SK-N-SH (cell line): ENCODE results near the gene SCYGR7. TPM values are rescaled to one million over a fixed set of nuclear protein-coding genes. Genes with fewer than 3 reads are reported as not detected.

Source experiments
- CTCF ChIA-PET: fragments of 300-600, 350-600 bp; formaldehyde crosslinking; extraction: SDS; loops from one replicate; lab custom pipeline; 2021; lab: Yijun Ruan, JAX
- POLR2A ChIA-PET: fragments of 350-600 bp; sonication (Branson Sonifier 250); formaldehyde crosslinking; extraction: SDS; loops from one replicate; lab custom pipeline; 2020; ENCODE audit warnings: antibody characterized with exemption, inconsistent platforms; lab: Yijun Ruan, JAX
- DNase-seq: peaks from one replicate; pipeline ENCODE4 v3.0.0; 2012
- H2AFZ ChIP-seq: fragments of 200-600 bp; sonication (generic); 2 replicates; pipeline ENCODE4 v1.8.1; 2016; ENCODE audit warnings: antibody characterized with exemption, mild to moderate bottlenecking, low read depth
- H3F3A ChIP-seq: fragments of 200-600 bp; sonication (generic); replicated peaks from 2 replicates; pipeline ENCODE3; 2016; ENCODE audit warnings: antibody characterized with exemption, mild to moderate bottlenecking; ENCODE audit not compliant: insufficient read depth
- H3K27ac ChIP-seq, 2 experiments: fragments of 200-500 bp in 1 of 2; fragments of 200-600 bp in 1 of 2; sonication (Bioruptor generic) in 1 of 2; sonication (generic), shearing (Covaris generic) in 1 of 2; 2 replicates each; pipeline versions ENCODE4 v1.5.1 to v1.6.1; 2014 to 2016; ENCODE audit warnings: low read depth in 2 of 2, inconsistent platforms in 1 of 2, low read length in 1 of 2, mild to moderate bottlenecking in 1 of 2, mixed read lengths in 1 of 2
- H3K27me3 ChIP-seq: fragments of 200-600 bp; sonication (generic), shearing (Covaris generic); 2 replicates; pipeline ENCODE4 v1.6.1; 2016; ENCODE audit warnings: mixed run types; ENCODE audit not compliant: insufficient read depth
- H3K36me3 ChIP-seq, 2 experiments: fragments of 200-500 bp in 1 of 2; fragments of 200-600 bp in 1 of 2; sonication (Bioruptor generic) in 1 of 2; sonication (generic) in 1 of 2; replicated peaks in 1 of 2; 2 replicates each; pipeline versions ENCODE3 to v1.5.1; 2014 to 2016; ENCODE audit warnings: low read length in 1 of 2, mild to moderate bottlenecking in 1 of 2; ENCODE audit not compliant: insufficient read depth in 2 of 2, control insufficient read depth in 1 of 2
- H3K4me1 ChIP-seq, 2 experiments: fragments of 200-500 bp in 1 of 2; fragments of 200-600 bp in 1 of 2; sonication (Bioruptor generic) in 1 of 2; sonication (generic), shearing (Covaris generic) in 1 of 2; 2 replicates each; pipeline versions ENCODE4 v1.5.1 to v1.6.1; 2014 to 2016; ENCODE audit warnings: low read depth in 1 of 2, low read length in 1 of 2, mixed run types in 1 of 2; ENCODE audit not compliant: insufficient read depth in 2 of 2, control insufficient read depth in 1 of 2
- H3K4me2 ChIP-seq: fragments of 200-600 bp; sonication (generic), shearing (Covaris generic); 2 replicates; pipeline ENCODE4 v1.6.1; 2017; ENCODE audit warnings: mixed run types
- H3K4me3 ChIP-seq, 2 experiments: fragments of 200-500 bp in 1 of 2; fragments of 200-600 bp in 1 of 2; sonication (Bioruptor generic) in 1 of 2; sonication (generic), shearing (Covaris generic) in 1 of 2; 2 replicates each; pipeline versions ENCODE4 v1.5.1 to v1.8.1; 2014 to 2016; ENCODE audit warnings: low read depth in 2 of 2, inconsistent platforms in 1 of 2, low read length in 1 of 2, mild to moderate bottlenecking in 1 of 2, mixed read lengths in 1 of 2, moderate library complexity in 1 of 2
- H3K79me2 ChIP-seq: fragments of 200-600 bp; sonication (generic); 2 replicates; pipeline ENCODE4 v1.8.1; 2017; ENCODE audit warnings: mild to moderate bottlenecking; ENCODE audit not compliant: insufficient read depth
- H3K9ac ChIP-seq: fragments of 200-600 bp; sonication (generic); 2 replicates; pipeline ENCODE4 v1.6.1; 2017; ENCODE audit warnings: mixed run types
- H3K9me2 ChIP-seq: fragments of 200-600 bp; sonication (generic); 2 replicates; pipeline ENCODE4 v1.6.1; 2017; ENCODE audit warnings: mixed run types
- H3K9me3 ChIP-seq: fragments of 200-600 bp; sonication (generic); 2 replicates; pipeline ENCODE4 v1.6.1; 2017; ENCODE audit warnings: mixed run types, mild to moderate bottlenecking, moderate library complexity
- H4K20me1 ChIP-seq: fragments of 200-600 bp; sonication (generic); 2 replicates; pipeline ENCODE4 v1.6.1; 2017; ENCODE audit warnings: mild to moderate bottlenecking, mixed run types; ENCODE audit not compliant: insufficient read depth
- ELF1 ChIP-seq: IDR thresholded peaks from 2 replicates; pipeline ENCODE4 v1.4.0; 2012
- EP300 ChIP-seq, 2 experiments: IDR thresholded peaks; 2 replicates each; pipeline versions ENCODE4 v1.4.0 to v1.6.1; 2012; ENCODE audit warnings: borderline replicate concordance in 1 of 2, low read depth in 1 of 2, low read length in 1 of 2
- EZH2phosphoT487 ChIP-seq: fragments of 200-600 bp; sonication (generic); IDR thresholded peaks from 2 replicates; pipeline ENCODE4 v1.6.1; 2017; ENCODE audit warnings: low read depth, mixed run types, mild to moderate bottlenecking, antibody characterized with exemption, moderate library complexity, borderline replicate concordance
- FOXJ3 ChIP-seq: sonication (generic); formaldehyde crosslinking; IDR thresholded peaks from 2 replicates; pipeline ENCODE4 v1.5.1; 2020; ENCODE audit warnings: mild to moderate bottlenecking, missing genetic modification reagents
- IRF3 ChIP-seq: fragments of 150-350 bp; IDR thresholded peaks from 2 replicates; pipeline ENCODE4 v1.6.1; 2016; ENCODE audit warnings: mild to moderate bottlenecking, low read depth, low read length
- JUND ChIP-seq: IDR thresholded peaks from 2 replicates; pipeline ENCODE4 v1.4.0; 2012
- MAX ChIP-seq: IDR thresholded peaks from 2 replicates; pipeline ENCODE4 v1.4.0; 2012; ENCODE audit warnings: low read depth
- MEF2A ChIP-seq: IDR thresholded peaks from 2 replicates; pipeline ENCODE4 v1.4.0; 2012; ENCODE audit warnings: low read depth, borderline replicate concordance
- MXI1 ChIP-seq: IDR thresholded peaks from 2 replicates; pipeline ENCODE4 v1.6.1; 2012; ENCODE audit warnings: mild to moderate bottlenecking, low read depth, low read length, improper control_type of control experiment
- RCOR1 ChIP-seq: fragments of 150-350 bp; IDR thresholded peaks from 2 replicates; pipeline ENCODE4 v1.6.1; 2017; ENCODE audit warnings: antibody characterized with exemption, low read length
- RFX5 ChIP-seq: IDR thresholded peaks from 2 replicates; pipeline ENCODE4 v1.6.1; 2012; ENCODE audit warnings: mild to moderate bottlenecking, improper control_type of control experiment, low read length
- SMC3 ChIP-seq: IDR thresholded peaks from 2 replicates; pipeline ENCODE4 v1.6.1; 2012; ENCODE audit warnings: low read depth, low read length, improper control_type of control experiment
- USF1 ChIP-seq: IDR thresholded peaks from 2 replicates; pipeline ENCODE4 v1.4.0; 2012; ENCODE audit warnings: low read depth, borderline replicate concordance
- ZBTB33 ChIP-seq: IDR thresholded peaks from 2 replicates; pipeline ENCODE4 v1.4.0; 2012; ENCODE audit warnings: low read depth, borderline replicate concordance
- WGBS: methylation state at CpG from one replicate; pipeline ENCODE4 v1.1.6; 2017; ENCODE audit warnings: low lambda C conversion rate; 5-methylcytosine and 5-hydroxymethylcytosine counted together
- polyA plus RNA-seq, 3 experiments: library from polyadenylated mRNA; depleted of rRNA; stranded (reverse); fragments of >200 nt; gene quantifications; 2 replicates each; pipeline ENCODE4 v1.2.3, GENCODE V29; 2012

The SCYGR7 gene
- polyA plus RNA-seq, 1 of the 3 experiments (the other 2 are of a cell fraction) = not detected

- CTCF ChIA-PET = no interaction called here
- POLR2A ChIA-PET = no interaction called here
These were observed 31.4 kb downstream of the SCYGR7 start for GRCh38 chr2:227759411-227760118.

More at GRCh38 chr2:227759411-227760118, 31.4 kb downstream of the SCYGR7 start:
- no peak overlapping the region for H3K9ac ChIP-seq
- no peak overlapping the region for H3K4me2 ChIP-seq
- no peak overlapping the region for H2AFZ ChIP-seq
- DNase-seq = no peak
- no peak for TF ChIP-seq MXI1
- TF ChIP-seq SMC3 = no peak
- TF ChIP-seq ZBTB33 = no peak
- TF ChIP-seq EZH2phosphoT487 = no peak
- TF ChIP-seq RFX5 = no peak
- TF ChIP-seq ELF1 = no peak
- no peak for TF ChIP-seq USF1
- TF ChIP-seq JUND = no peak
- TF ChIP-seq FOXJ3 (CRISPR knock-in tag) = no peak
- TF ChIP-seq MEF2A = no peak
- TF ChIP-seq EP300 (IDR thresholded peaks at IDR 0.05; ENCODE audit: borderline replicate concordance in 1 of 2, low read depth in 1 of 2, low read length in 1 of 2) = no peak
- no peak for TF ChIP-seq MAX
- no peak for TF ChIP-seq RCOR1
- TF ChIP-seq IRF3 = no peak
- H3F3A ChIP-seq = no peaks in the 10 kb centered on the region
- H3K27ac ChIP-seq = no peak overlapping the region
- H4K20me1 ChIP-seq = no peaks in the 10 kb centered on the region
- WGBS = 63% methylated on average over 13 of the region's 13 CpGs
- H3K9me3 ChIP-seq = no peaks in the 10 kb centered on the region
- no peak overlapping the region for H3K4me3 ChIP-seq
- no peaks in the 10 kb centered on the region for H3K9me2 ChIP-seq
- no peaks in the 10 kb centered on the region for H3K36me3 ChIP-seq
- no peaks in the 10 kb centered on the region for H3K27me3 ChIP-seq
- H3K4me1 ChIP-seq = no peaks in the 10 kb centered on the region
- H3K79me2 ChIP-seq = no peaks in the 10 kb centered on the region
